ENCODE data around the gene CNTNAP5.

CNTNAP5 gene

GRCh38 chr2:124563426-124563825 lies 538.3 kb downstream of the CNTNAP5 start:
- DNase-seq = no peak

GRCh38 chr2:124566518-124566970 lies 541.5 kb downstream of the CNTNAP5 start:
- DNase-seq = no peak

GRCh38 chr2:124570872-124571271 lies 545.8 kb downstream of the CNTNAP5 start:
- no peak for DNase-seq

- no peak for DNase-seq
Measured at GRCh38 chr2:124571836-124572235, 546.7 kb downstream of the CNTNAP5 start.

- DNase-seq = no peak
Measured at GRCh38 chr2:124572934-124573634, 548.0 kb downstream of the CNTNAP5 start.

- DNase-seq = no peak
Measured at GRCh38 chr2:124575497-124575896, 550.4 kb downstream of the CNTNAP5 start.

- no peak for DNase-seq
Measured at GRCh38 chr2:124580263-124580662, 555.2 kb downstream of the CNTNAP5 start.

- DNase-seq = no peak
Measured at GRCh38 chr2:124582387-124582786, 557.3 kb downstream of the CNTNAP5 start.

GRCh38 chr2:124584615-124585014 lies 559.5 kb downstream of the CNTNAP5 start:
- DNase-seq = no peak

- no peak for DNase-seq
Measured at GRCh38 chr2:124585277-124585676, 560.2 kb downstream of the CNTNAP5 start.

- no peak for DNase-seq
Measured at GRCh38 chr2:124586210-124586609, 561.1 kb downstream of the CNTNAP5 start.

GRCh38 chr2:124586835-124587234 lies 561.7 kb downstream of the CNTNAP5 start:
- no peak for DNase-seq

- DNase-seq = no peak
Measured at GRCh38 chr2:124589971-124590370, 564.9 kb downstream of the CNTNAP5 start.

- no peak for DNase-seq
Measured at GRCh38 chr2:124602759-124603158, 577.7 kb downstream of the CNTNAP5 start.

- no peak for DNase-seq
Measured at GRCh38 chr2:124604940-124605339, 579.9 kb downstream of the CNTNAP5 start.

GRCh38 chr2:124607679-124608078 lies 582.6 kb downstream of the CNTNAP5 start:
- no peak for DNase-seq

- DNase-seq = no peak
Measured at GRCh38 chr2:124609667-124610066, 584.6 kb downstream of the CNTNAP5 start.

- no peak for DNase-seq
Measured at GRCh38 chr2:124610141-124610540, 585.1 kb downstream of the CNTNAP5 start.

GRCh38 chr2:124610866-124611265 lies 585.8 kb downstream of the CNTNAP5 start:
- no peak for DNase-seq

GRCh38 chr2:124623560-124623959 lies 598.5 kb downstream of the CNTNAP5 start:
- no peak for DNase-seq

GRCh38 chr2:124625561-124625960 lies 600.5 kb downstream of the CNTNAP5 start:
- DNase-seq = no peak

GRCh38 chr2:124626993-124627392 lies 601.9 kb downstream of the CNTNAP5 start:
- DNase-seq = no peak

GRCh38 chr2:124633812-124634211 lies 608.7 kb downstream of the CNTNAP5 start:
- no peak for DNase-seq

GRCh38 chr2:124639524-124639923 lies 614.4 kb downstream of the CNTNAP5 start:
- DNase-seq = no peak

- DNase-seq = no peak
Measured at GRCh38 chr2:124640221-124640750, 615.2 kb downstream of the CNTNAP5 start.

All from T-helper 2 cell (primary cell).